HEK293 (cell line): ENCODE measurements around the gene CDK3.

Source experiments
- GLI2 ChIP-seq: fragments of 450-650 bp; formaldehyde crosslinking; IDR thresholded peaks from 2 replicates; pipeline ENCODE4; 2017; ENCODE audit warnings: missing biosample characterization, missing genetic modification characterization, low read depth, borderline replicate concordance
- HIC1 ChIP-seq: fragments of 450-650 bp; formaldehyde crosslinking; IDR thresholded peaks from 2 replicates; pipeline ENCODE4 v1.5.1; 2016; ENCODE audit warnings: missing biosample characterization, missing genetic modification characterization
- KLF1 ChIP-seq: fragments of 450-650 bp; formaldehyde crosslinking; IDR thresholded peaks from 2 replicates; pipeline ENCODE4 v1.5.1; 2016; ENCODE audit warnings: missing biosample characterization, missing genetic modification characterization
- KLF10 ChIP-seq: fragments of 450-650 bp; IDR thresholded peaks from 2 replicates; pipeline ENCODE4 v1.5.1; 2018; ENCODE audit warnings: missing biosample characterization, mild to moderate bottlenecking, missing genetic modification characterization
- MEIS1 ChIP-seq: sonication (generic); formaldehyde crosslinking; IDR thresholded peaks from 2 replicates; pipeline ENCODE4 v1.8.1; 2022; ENCODE audit warnings: missing genetic modification reagents, mild to moderate bottlenecking, borderline replicate concordance
- PBX3 ChIP-seq: sonication (generic); formaldehyde crosslinking; IDR thresholded peaks from 2 replicates; pipeline ENCODE4 v1.8.1; 2022; ENCODE audit warnings: mild to moderate bottlenecking, moderate library complexity, missing genetic modification reagents
- PRDM10 ChIP-seq: fragments of 450-650 bp; formaldehyde crosslinking; IDR thresholded peaks from 2 replicates; pipeline ENCODE4 v1.5.1; 2016; ENCODE audit warnings: missing biosample characterization, missing genetic modification characterization
- PRDM4 ChIP-seq: fragments of 450-650 bp; formaldehyde crosslinking; IDR thresholded peaks from 2 replicates; pipeline ENCODE4 v1.5.1; 2017; ENCODE audit warnings: missing biosample characterization, missing genetic modification characterization
- RBAK ChIP-seq: fragments of 450-650 bp; formaldehyde crosslinking; IDR thresholded peaks from 2 replicates; pipeline ENCODE4 v1.5.1; 2016; ENCODE audit warnings: missing biosample characterization, missing genetic modification characterization
- REST ChIP-seq: fragments of 450-650 bp; formaldehyde crosslinking; IDR thresholded peaks from 2 replicates; pipeline ENCODE4 v1.5.1; 2016; ENCODE audit warnings: missing biosample characterization, missing genetic modification characterization
- SCRT1 ChIP-seq: fragments of 450-650 bp; formaldehyde crosslinking; IDR thresholded peaks from 2 replicates; pipeline ENCODE4 v1.5.1; 2016; ENCODE audit warnings: missing biosample characterization, missing genetic modification characterization, borderline replicate concordance
- ZFHX2 ChIP-seq: fragments of 450-650 bp; formaldehyde crosslinking; conservative IDR thresholded peaks from 2 replicates; pipeline ENCODE4 v1.5.1; 2016; ENCODE audit warnings: missing biosample characterization, missing genetic modification characterization
- ZFP3 ChIP-seq: fragments of 450-650 bp; formaldehyde crosslinking; IDR thresholded peaks from 2 replicates; pipeline ENCODE4 v1.5.1; 2016; ENCODE audit warnings: low read depth, missing biosample characterization, missing genetic modification characterization
- ZNF112 ChIP-seq: fragments of 450-650 bp; formaldehyde crosslinking; IDR thresholded peaks from 2 replicates; pipeline ENCODE4 v1.5.0; 2017; ENCODE audit warnings: missing biosample characterization, missing genetic modification characterization
- ZNF146 ChIP-seq: fragments of 450-650 bp; formaldehyde crosslinking; IDR thresholded peaks from 2 replicates; pipeline ENCODE4 v1.5.1; 2016; ENCODE audit warnings: missing biosample characterization, missing genetic modification characterization
- ZNF354C ChIP-seq: fragments of 450-650 bp; formaldehyde crosslinking; IDR thresholded peaks from 2 replicates; pipeline ENCODE4 v1.5.1; 2016; ENCODE audit warnings: missing biosample characterization, missing genetic modification characterization, low read depth, borderline replicate concordance
- ZNF423 ChIP-seq: fragments of 450-650 bp; formaldehyde crosslinking; IDR thresholded peaks from 2 replicates; pipeline ENCODE4 v1.5.1; 2016; ENCODE audit warnings: missing biosample characterization, missing genetic modification characterization
- ZNF513 ChIP-seq: fragments of 450-650 bp; IDR thresholded peaks from 2 replicates; pipeline ENCODE4 v1.5.1; 2018; ENCODE audit warnings: missing biosample characterization, missing genetic modification characterization
- ZNF629 ChIP-seq: fragments of 450-650 bp; formaldehyde crosslinking; IDR thresholded peaks from 2 replicates; pipeline ENCODE4 v1.5.1; 2017; ENCODE audit warnings: missing biosample characterization, missing genetic modification characterization
- ZNF654 ChIP-seq: fragments of 450-650 bp; formaldehyde crosslinking; IDR thresholded peaks from 2 replicates; pipeline ENCODE4 v1.5.1; 2016; ENCODE audit warnings: low read depth, missing biosample characterization, missing genetic modification characterization
- ZNF777 ChIP-seq: fragments of 450-650 bp; formaldehyde crosslinking; IDR thresholded peaks from 2 replicates; pipeline ENCODE4 v1.5.1; 2017; ENCODE audit warnings: missing biosample characterization, missing genetic modification characterization, borderline replicate concordance
- ZNF792 ChIP-seq: fragments of 450-650 bp; formaldehyde crosslinking; IDR thresholded peaks from 2 replicates; pipeline ENCODE4 v1.5.1; 2016; ENCODE audit warnings: missing biosample characterization, missing genetic modification characterization
- TF ChIP-seq, protein P1 (sequence below): fragments of 450-650 bp; formaldehyde crosslinking; IDR thresholded peaks from 2 replicates; pipeline ENCODE4 v1.5.1; 2016; ENCODE audit warnings: missing biosample characterization, missing genetic modification characterization

The CDK3 gene

DNA sequence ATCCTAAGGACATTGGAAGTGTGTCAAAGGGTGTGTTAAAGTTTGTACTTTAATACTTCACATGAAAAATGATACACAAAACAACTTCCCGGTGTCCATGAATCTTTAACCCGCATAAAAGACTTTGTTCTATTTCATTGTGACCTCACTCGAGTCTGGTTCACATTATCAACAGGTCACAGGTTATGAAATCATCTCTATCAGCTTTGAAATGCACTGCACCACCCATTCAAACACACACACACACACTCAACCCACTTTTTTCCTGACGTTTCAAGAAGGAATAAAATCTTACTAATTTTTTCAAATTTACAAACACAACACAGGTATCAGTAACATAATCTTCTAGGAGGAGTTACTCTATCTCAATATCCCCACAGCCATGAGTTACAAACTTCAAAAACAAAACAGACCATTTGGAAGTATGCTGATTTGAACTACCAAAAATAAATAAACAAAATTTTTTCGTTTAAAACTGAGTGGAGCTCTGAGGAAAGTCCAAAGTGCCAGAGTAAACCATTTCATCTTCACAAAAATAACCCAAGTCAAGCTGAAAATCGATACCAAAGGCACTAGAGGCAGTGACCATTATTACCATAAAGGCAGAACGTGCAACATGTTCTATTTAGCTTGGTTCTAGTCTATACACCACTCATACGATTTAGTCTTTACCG is 24.3 kb upstream of the CDK3 start (continued):
- TF ChIP-seq HIC1 (tag by site-specific recombination) (no peak), ZNF654 (tag by site-specific recombination) (no peak), SCRT1 (tag by site-specific recombination) (peak; percentile 97), PRDM10 (0 out of 2 replicates have a peak, but pooled peaks have one; percentile 7), RBAK (tag by site-specific recombination) (no peak), ZNF513 (tag by site-specific recombination) (no peak), PRDM4 (tag by site-specific recombination) (no peak), ZNF112 (no peak), ZFHX2 (tag by site-specific recombination) (no peak), REST (tag by site-specific recombination) (no peak), MEIS1 (no peak), ZNF629 (tag by site-specific recombination) (peak; percentile 85), ZNF354C (no peak), ZNF792 (tag by site-specific recombination) (no peak), KLF1 (tag by site-specific recombination) (no peak), PBX3 (CRISPR knock-in tag) (no peak), ZNF423 (tag by site-specific recombination) (no peak), ZFP3 (no peak), ZNF777 (tag by site-specific recombination) (no peak), GLI2 (no peak), ZNF146 (tag by site-specific recombination) (no peak), KLF10 (tag by site-specific recombination) (no peak)
- TF ChIP-seq, protein P1, sequence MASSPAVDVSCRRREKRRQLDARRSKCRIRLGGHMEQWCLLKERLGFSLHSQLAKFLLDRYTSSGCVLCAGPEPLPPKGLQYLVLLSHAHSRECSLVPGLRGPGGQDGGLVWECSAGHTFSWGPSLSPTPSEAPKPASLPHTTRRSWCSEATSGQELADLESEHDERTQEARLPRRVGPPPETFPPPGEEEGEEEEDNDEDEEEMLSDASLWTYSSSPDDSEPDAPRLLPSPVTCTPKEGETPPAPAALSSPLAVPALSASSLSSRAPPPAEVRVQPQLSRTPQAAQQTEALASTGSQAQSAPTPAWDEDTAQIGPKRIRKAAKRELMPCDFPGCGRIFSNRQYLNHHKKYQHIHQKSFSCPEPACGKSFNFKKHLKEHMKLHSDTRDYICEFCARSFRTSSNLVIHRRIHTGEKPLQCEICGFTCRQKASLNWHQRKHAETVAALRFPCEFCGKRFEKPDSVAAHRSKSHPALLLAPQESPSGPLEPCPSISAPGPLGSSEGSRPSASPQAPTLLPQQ (tag by site-specific recombination): peak; percentile 80
